ENCODE results near the gene UNC50.

UNC50 gene

DNA sequence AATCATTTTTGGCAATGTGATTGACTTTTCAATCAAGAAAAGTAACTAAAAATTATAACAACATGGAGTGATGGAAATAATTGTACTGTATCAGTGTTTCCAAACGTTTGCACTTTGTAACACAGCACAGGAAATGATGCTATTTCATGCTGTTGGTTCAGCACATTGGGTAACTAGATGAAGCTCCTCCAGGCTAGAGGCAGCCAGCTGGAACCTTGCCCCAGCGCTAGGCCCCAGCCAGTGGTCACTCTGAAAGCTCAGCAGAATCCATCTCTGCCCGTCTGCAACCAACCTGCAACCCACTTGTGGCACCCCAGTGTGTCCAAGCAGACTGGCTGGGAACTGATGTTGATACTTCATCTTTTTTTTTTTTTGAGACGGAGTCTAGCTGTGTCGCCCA lies 15.3 kb downstream of the UNC50 start:
- H3K4me3 ChIP-seq (replicated peaks; ENCODE audit: insufficient read depth, low read length), result no peak overlapping the region
- peak overlapping the region; percentile 20; the same call in 1 of the 2 replicates for H3K27ac ChIP-seq (replicated peaks)
- peak in 1 of 2 experiments; percentile 48 for DNase-seq (ENCODE audit: low read depth in 1 of 2, low spot score in 1 of 2)
- TF ChIP-seq, protein P1, sequence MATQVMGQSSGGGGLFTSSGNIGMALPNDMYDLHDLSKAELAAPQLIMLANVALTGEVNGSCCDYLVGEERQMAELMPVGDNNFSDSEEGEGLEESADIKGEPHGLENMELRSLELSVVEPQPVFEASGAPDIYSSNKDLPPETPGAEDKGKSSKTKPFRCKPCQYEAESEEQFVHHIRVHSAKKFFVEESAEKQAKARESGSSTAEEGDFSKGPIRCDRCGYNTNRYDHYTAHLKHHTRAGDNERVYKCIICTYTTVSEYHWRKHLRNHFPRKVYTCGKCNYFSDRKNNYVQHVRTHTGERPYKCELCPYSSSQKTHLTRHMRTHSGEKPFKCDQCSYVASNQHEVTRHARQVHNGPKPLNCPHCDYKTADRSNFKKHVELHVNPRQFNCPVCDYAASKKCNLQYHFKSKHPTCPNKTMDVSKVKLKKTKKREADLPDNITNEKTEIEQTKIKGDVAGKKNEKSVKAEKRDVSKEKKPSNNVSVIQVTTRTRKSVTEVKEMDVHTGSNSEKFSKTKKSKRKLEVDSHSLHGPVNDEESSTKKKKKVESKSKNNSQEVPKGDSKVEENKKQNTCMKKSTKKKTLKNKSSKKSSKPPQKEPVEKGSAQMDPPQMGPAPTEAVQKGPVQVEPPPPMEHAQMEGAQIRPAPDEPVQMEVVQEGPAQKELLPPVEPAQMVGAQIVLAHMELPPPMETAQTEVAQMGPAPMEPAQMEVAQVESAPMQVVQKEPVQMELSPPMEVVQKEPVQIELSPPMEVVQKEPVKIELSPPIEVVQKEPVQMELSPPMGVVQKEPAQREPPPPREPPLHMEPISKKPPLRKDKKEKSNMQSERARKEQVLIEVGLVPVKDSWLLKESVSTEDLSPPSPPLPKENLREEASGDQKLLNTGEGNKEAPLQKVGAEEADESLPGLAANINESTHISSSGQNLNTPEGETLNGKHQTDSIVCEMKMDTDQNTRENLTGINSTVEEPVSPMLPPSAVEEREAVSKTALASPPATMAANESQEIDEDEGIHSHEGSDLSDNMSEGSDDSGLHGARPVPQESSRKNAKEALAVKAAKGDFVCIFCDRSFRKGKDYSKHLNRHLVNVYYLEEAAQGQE (IDR thresholded peaks at IDR 0.05; ENCODE audit: insufficient replicate concordance, low read depth), result no peak
- TF ChIP-seq SPI1 (IDR thresholded peaks at IDR 0.05; ENCODE audit: borderline replicate concordance, low read depth) (no peak), POLR2AphosphoS5 (IDR thresholded peaks at IDR 0.05; ENCODE audit: low read depth) (no peak), GABPA (IDR thresholded peaks at IDR 0.05; ENCODE audit: low read depth) (no peak)
- TF ChIP-seq, protein P2, sequence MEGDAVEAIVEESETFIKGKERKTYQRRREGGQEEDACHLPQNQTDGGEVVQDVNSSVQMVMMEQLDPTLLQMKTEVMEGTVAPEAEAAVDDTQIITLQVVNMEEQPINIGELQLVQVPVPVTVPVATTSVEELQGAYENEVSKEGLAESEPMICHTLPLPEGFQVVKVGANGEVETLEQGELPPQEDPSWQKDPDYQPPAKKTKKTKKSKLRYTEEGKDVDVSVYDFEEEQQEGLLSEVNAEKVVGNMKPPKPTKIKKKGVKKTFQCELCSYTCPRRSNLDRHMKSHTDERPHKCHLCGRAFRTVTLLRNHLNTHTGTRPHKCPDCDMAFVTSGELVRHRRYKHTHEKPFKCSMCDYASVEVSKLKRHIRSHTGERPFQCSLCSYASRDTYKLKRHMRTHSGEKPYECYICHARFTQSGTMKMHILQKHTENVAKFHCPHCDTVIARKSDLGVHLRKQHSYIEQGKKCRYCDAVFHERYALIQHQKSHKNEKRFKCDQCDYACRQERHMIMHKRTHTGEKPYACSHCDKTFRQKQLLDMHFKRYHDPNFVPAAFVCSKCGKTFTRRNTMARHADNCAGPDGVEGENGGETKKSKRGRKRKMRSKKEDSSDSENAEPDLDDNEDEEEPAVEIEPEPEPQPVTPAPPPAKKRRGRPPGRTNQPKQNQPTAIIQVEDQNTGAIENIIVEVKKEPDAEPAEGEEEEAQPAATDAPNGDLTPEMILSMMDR (IDR thresholded peaks at IDR 0.05; ENCODE audit: insufficient read depth, low read length), result no peak
- no peaks in the 10 kb centered on the region for H3K27me3 ChIP-seq (ENCODE audit: insufficient read depth, poor library complexity, severe bottlenecking)

DNA sequence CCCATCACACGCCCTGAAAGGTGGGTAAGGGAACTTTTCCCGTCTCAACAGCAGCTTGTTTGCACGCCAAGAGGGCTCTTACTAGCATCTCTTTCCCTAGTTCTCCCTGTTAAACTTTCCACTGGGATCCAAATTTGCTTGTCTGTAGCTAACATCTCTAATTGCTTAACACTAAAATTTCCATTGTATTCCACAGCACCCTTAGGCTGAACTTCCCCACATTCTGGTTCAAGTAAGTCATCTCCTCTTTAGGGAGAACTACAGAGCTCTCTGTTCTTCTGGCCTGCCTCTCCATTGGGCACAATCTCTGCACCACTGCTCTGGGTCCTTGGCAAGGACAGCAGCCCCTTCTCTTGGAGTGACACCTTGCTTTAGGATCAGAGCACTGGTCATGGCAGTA lies 24.0 kb downstream of the UNC50 start:
- Histone ChIP-seq H3K27me3 (ENCODE audit: insufficient read depth, poor library complexity, severe bottlenecking) (no peaks in the 10 kb centered on the region), H3K4me3 (replicated peaks; ENCODE audit: insufficient read depth, low read length) (no peak overlapping the region), H3K27ac (replicated peaks) (no peak overlapping the region)
- DNase-seq (ENCODE audit: low read depth in 1 of 2, low spot score in 1 of 2), result no peak
- TF ChIP-seq, protein P1 (IDR thresholded peaks at IDR 0.05; ENCODE audit: insufficient replicate concordance, low read depth), result no peak
- TF ChIP-seq POLR2AphosphoS5 (IDR thresholded peaks at IDR 0.05; ENCODE audit: low read depth) (no peak), GABPA (IDR thresholded peaks at IDR 0.05; ENCODE audit: low read depth) (no peak), SPI1 (IDR thresholded peaks at IDR 0.05; ENCODE audit: borderline replicate concordance, low read depth) (no peak)
- TF ChIP-seq, protein P2 (IDR thresholded peaks at IDR 0.05; ENCODE audit: insufficient read depth, low read length), result no peak

DNA sequence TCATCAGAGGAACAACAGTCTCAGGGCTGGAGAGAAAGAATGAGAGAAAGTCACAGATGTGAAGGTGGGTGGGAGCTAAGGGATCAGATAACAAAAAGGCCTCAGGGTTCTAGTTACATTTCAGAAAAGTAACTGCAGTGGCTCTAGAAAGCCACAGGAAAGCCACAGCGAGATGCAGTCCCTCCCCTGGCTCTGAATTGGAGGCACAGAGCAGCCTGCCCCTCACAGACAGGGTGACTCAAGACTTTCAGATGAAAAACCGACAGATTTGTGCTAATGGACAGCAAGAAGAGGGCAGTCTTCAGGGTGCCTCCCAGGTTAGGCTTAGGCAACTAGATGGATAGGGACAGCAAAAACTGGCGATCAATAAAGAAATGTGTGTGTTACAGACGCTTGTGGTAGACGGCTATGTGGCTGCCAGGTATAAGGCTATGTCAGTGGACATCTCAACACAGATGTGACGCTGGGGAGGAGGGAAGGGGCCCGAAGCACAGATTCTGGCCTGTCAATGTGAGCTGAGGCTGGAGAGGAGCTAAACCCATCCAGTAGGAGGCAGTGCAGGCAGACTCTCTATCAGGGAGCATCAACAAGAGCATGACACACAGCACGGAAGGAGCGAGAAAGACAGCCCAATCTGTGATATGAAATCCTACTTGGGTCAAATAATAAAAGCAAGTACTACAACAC lies 26.2 kb downstream of the UNC50 start:
- Histone ChIP-seq H3K27me3 (ENCODE audit: insufficient read depth, poor library complexity, severe bottlenecking) (no peaks in the 10 kb centered on the region), H3K27ac (replicated peaks) (no peak overlapping the region), H3K4me3 (replicated peaks; ENCODE audit: insufficient read depth, low read length) (no peak overlapping the region)
- TF ChIP-seq GABPA (IDR thresholded peaks at IDR 0.05; ENCODE audit: low read depth) (no peak), SPI1 (IDR thresholded peaks at IDR 0.05; ENCODE audit: borderline replicate concordance, low read depth) (no peak), POLR2AphosphoS5 (IDR thresholded peaks at IDR 0.05; ENCODE audit: low read depth) (no peak)
- TF ChIP-seq, protein P2 (IDR thresholded peaks at IDR 0.05; ENCODE audit: insufficient read depth, low read length), result no peak
- TF ChIP-seq, protein P1 (IDR thresholded peaks at IDR 0.05; ENCODE audit: insufficient replicate concordance, low read depth), result no peak
- no peak for DNase-seq (ENCODE audit: low read depth in 1 of 2, low spot score in 1 of 2)
